ENCODE measurements around the gene TMEM238. TPM values are rescaled to one million over a fixed set of nuclear protein-coding genes. Genes with fewer than 3 reads are reported as not detected.
"Not testable (repeated sequence)": the region's sequence is repeated elsewhere in the genome, so short reads cannot be mapped to it uniquely, and the experiment has no call there.

TMEM238 gene
- total RNA-seq, 1 experiment from 2014 or later, result 1.0 TPM

- peak; percentile 99 for DNase-seq
- H3K4me3 ChIP-seq (ENCODE audit: insufficient read depth, low read depth, low read length), result peak overlapping the region; percentile 96
- peaks cover 2% of the 10 kb centered on the region; the same call in 1 of the 2 replicates for H3K27me3 ChIP-seq (ENCODE audit: control insufficient read depth, insufficient read depth, low read length)
- peaks cover 30% of the 10 kb centered on the region for H3K36me3 ChIP-seq (replicated peaks; ENCODE audit: control insufficient read depth, insufficient read depth, low read length)
Observed at GRCh38 chr19:55407800-55408532, 23.9 kb upstream of the TMEM238 start.

- not testable (repeated sequence) for H3K27me3 ChIP-seq (ENCODE audit: control insufficient read depth, insufficient read depth, low read length); DNase-seq
- peaks cover 34% of the 10 kb centered on the region for H3K36me3 ChIP-seq (replicated peaks; ENCODE audit: control insufficient read depth, insufficient read depth, low read length)
- peak within 1 kb of the TSS; percentile 96 for H3K4me3 ChIP-seq (ENCODE audit: insufficient read depth, low read depth, low read length)
Observed at GRCh38 chr19:55407550-55407799, 23.4 kb upstream of the TMEM238 start, which contains the start of gene UBE2S. TSS of gene UBE2S (minus strand) at chr19:55407788. CDS start at chr19:55407589, 199 bp downstream.

- Histone ChIP-seq H3K36me3 (replicated peaks; ENCODE audit: control insufficient read depth, insufficient read depth, low read length) (peaks cover 39% of the 10 kb centered on the region), H3K27me3 (ENCODE audit: control insufficient read depth, insufficient read depth, low read length) (peaks cover 2% of the 10 kb centered on the region; the same call in 1 of the 2 replicates), H3K4me3 (ENCODE audit: insufficient read depth, low read depth, low read length) (peak overlapping the region; percentile 96)
- DNase-seq, result peak; percentile 80
Observed at GRCh38 chr19:55406826-55407549, 22.9 kb upstream of the TMEM238 start.

- Histone ChIP-seq H3K36me3 (replicated peaks; ENCODE audit: control insufficient read depth, insufficient read depth, low read length) (peaks cover 43% of the 10 kb centered on the region), H3K27me3 (ENCODE audit: control insufficient read depth, insufficient read depth, low read length) (no peaks in the 10 kb centered on the region), H3K4me3 (ENCODE audit: insufficient read depth, low read depth, low read length) (peak overlapping the region; percentile 96)
- no peak for DNase-seq
Observed at GRCh38 chr19:55406091-55406825, 22.2 kb upstream of the TMEM238 start.

- no peak for DNase-seq
- Histone ChIP-seq H3K27me3 (ENCODE audit: control insufficient read depth, insufficient read depth, low read length) (no peaks in the 10 kb centered on the region), H3K4me3 (ENCODE audit: insufficient read depth, low read depth, low read length) (0 out of 2 replicates have a peak overlapping the region, but pooled peaks have one; percentile 96), H3K36me3 (replicated peaks; ENCODE audit: control insufficient read depth, insufficient read depth, low read length) (peaks cover 47% of the 10 kb centered on the region)
Observed at GRCh38 chr19:55405638-55406037, 21.5 kb upstream of the TMEM238 start.

- Histone ChIP-seq H3K36me3 (replicated peaks; ENCODE audit: control insufficient read depth, insufficient read depth, low read length) (peaks cover 48% of the 10 kb centered on the region), H3K4me3 (ENCODE audit: insufficient read depth, low read depth, low read length) (no peak overlapping the region), H3K27me3 (ENCODE audit: control insufficient read depth, insufficient read depth, low read length) (no peaks in the 10 kb centered on the region)
- no peak for DNase-seq
Observed at GRCh38 chr19:55402509-55402908, 18.4 kb upstream of the TMEM238 start.

- not testable (repeated sequence) for H3K4me3 ChIP-seq (ENCODE audit: insufficient read depth, low read depth, low read length); H3K27me3 ChIP-seq (ENCODE audit: control insufficient read depth, insufficient read depth, low read length); DNase-seq
- peaks cover 44% of the 10 kb centered on the region for H3K36me3 ChIP-seq (replicated peaks; ENCODE audit: control insufficient read depth, insufficient read depth, low read length)
Observed at GRCh38 chr19:55401390-55401789, 17.3 kb upstream of the TMEM238 start.

- DNase-seq, result peak; percentile 43
- Histone ChIP-seq H3K36me3 (replicated peaks; ENCODE audit: control insufficient read depth, insufficient read depth, low read length) (peaks cover 35% of the 10 kb centered on the region), H3K27me3 (ENCODE audit: control insufficient read depth, insufficient read depth, low read length) (no peaks in the 10 kb centered on the region), H3K4me3 (ENCODE audit: insufficient read depth, low read depth, low read length) (no peak overlapping the region)
Observed at GRCh38 chr19:55400281-55401087, 16.4 kb upstream of the TMEM238 start.

GRCh38 chr19:55398200-55398925 is 14.3 kb upstream of the TMEM238 start:
- Histone ChIP-seq H3K4me3 (ENCODE audit: insufficient read depth, low read depth, low read length) (no peak overlapping the region), H3K27me3 (ENCODE audit: control insufficient read depth, insufficient read depth, low read length) (no peaks in the 10 kb centered on the region), H3K36me3 (replicated peaks; ENCODE audit: control insufficient read depth, insufficient read depth, low read length) (peaks cover 22% of the 10 kb centered on the region)
- no peak for DNase-seq

GRCh38 chr19:55392820-55393761 is 9.0 kb upstream of the TMEM238 start:
- DNase-seq, result peak; percentile 83
- H3K27me3 ChIP-seq (ENCODE audit: control insufficient read depth, insufficient read depth, low read length), result no peaks in the 10 kb centered on the region
- peaks cover 12% of the 10 kb centered on the region for H3K36me3 ChIP-seq (replicated peaks; ENCODE audit: control insufficient read depth, insufficient read depth, low read length)
- no peak overlapping the region for H3K4me3 ChIP-seq (ENCODE audit: insufficient read depth, low read depth, low read length)

- peaks cover 24% of the 10 kb centered on the region for H3K36me3 ChIP-seq (replicated peaks; ENCODE audit: control insufficient read depth, insufficient read depth, low read length)
- DNase-seq, result peak; percentile 53
- H3K27me3 ChIP-seq (ENCODE audit: control insufficient read depth, insufficient read depth, low read length), result no peaks in the 10 kb centered on the region
- no peak overlapping the region for H3K4me3 ChIP-seq (ENCODE audit: insufficient read depth, low read depth, low read length)
Observed at GRCh38 chr19:55391702-55392615, 7.9 kb upstream of the TMEM238 start.

GRCh38 chr19:55391191-55391670 is 7.1 kb upstream of the TMEM238 start:
- H3K4me3 ChIP-seq (ENCODE audit: insufficient read depth, low read depth, low read length), result no peak overlapping the region
- no peaks in the 10 kb centered on the region for H3K27me3 ChIP-seq (ENCODE audit: control insufficient read depth, insufficient read depth, low read length)
- peaks cover 28% of the 10 kb centered on the region for H3K36me3 ChIP-seq (replicated peaks; ENCODE audit: control insufficient read depth, insufficient read depth, low read length)
- DNase-seq, result peak; percentile 36

All from H7 (cell line).